ENCODE results near the gene CA9.

Gene CA9

GRCh38 chr9:35669331-35670145 lies 4.2 kb upstream of the CA9 start:
- TF ChIP-seq POLR2AphosphoS5 (IDR thresholded peaks at IDR 0.05; ENCODE audit: low read depth) (no peak), GABPA (IDR thresholded peaks at IDR 0.05; ENCODE audit: low read depth) (no peak), SPI1 (IDR thresholded peaks at IDR 0.05; ENCODE audit: borderline replicate concordance, low read depth) (no peak)
- TF ChIP-seq, protein P1, sequence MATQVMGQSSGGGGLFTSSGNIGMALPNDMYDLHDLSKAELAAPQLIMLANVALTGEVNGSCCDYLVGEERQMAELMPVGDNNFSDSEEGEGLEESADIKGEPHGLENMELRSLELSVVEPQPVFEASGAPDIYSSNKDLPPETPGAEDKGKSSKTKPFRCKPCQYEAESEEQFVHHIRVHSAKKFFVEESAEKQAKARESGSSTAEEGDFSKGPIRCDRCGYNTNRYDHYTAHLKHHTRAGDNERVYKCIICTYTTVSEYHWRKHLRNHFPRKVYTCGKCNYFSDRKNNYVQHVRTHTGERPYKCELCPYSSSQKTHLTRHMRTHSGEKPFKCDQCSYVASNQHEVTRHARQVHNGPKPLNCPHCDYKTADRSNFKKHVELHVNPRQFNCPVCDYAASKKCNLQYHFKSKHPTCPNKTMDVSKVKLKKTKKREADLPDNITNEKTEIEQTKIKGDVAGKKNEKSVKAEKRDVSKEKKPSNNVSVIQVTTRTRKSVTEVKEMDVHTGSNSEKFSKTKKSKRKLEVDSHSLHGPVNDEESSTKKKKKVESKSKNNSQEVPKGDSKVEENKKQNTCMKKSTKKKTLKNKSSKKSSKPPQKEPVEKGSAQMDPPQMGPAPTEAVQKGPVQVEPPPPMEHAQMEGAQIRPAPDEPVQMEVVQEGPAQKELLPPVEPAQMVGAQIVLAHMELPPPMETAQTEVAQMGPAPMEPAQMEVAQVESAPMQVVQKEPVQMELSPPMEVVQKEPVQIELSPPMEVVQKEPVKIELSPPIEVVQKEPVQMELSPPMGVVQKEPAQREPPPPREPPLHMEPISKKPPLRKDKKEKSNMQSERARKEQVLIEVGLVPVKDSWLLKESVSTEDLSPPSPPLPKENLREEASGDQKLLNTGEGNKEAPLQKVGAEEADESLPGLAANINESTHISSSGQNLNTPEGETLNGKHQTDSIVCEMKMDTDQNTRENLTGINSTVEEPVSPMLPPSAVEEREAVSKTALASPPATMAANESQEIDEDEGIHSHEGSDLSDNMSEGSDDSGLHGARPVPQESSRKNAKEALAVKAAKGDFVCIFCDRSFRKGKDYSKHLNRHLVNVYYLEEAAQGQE (IDR thresholded peaks at IDR 0.05; ENCODE audit: insufficient replicate concordance, low read depth) = no peak
- TF ChIP-seq, protein P2, sequence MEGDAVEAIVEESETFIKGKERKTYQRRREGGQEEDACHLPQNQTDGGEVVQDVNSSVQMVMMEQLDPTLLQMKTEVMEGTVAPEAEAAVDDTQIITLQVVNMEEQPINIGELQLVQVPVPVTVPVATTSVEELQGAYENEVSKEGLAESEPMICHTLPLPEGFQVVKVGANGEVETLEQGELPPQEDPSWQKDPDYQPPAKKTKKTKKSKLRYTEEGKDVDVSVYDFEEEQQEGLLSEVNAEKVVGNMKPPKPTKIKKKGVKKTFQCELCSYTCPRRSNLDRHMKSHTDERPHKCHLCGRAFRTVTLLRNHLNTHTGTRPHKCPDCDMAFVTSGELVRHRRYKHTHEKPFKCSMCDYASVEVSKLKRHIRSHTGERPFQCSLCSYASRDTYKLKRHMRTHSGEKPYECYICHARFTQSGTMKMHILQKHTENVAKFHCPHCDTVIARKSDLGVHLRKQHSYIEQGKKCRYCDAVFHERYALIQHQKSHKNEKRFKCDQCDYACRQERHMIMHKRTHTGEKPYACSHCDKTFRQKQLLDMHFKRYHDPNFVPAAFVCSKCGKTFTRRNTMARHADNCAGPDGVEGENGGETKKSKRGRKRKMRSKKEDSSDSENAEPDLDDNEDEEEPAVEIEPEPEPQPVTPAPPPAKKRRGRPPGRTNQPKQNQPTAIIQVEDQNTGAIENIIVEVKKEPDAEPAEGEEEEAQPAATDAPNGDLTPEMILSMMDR (IDR thresholded peaks at IDR 0.05; ENCODE audit: insufficient read depth, low read length) = no peak
- no peak for DNase-seq (ENCODE audit: low read depth in 1 of 2, low spot score in 1 of 2)
- Histone ChIP-seq H3K27ac (replicated peaks) (no peak overlapping the region), H3K4me3 (replicated peaks; ENCODE audit: insufficient read depth, low read length) (no peak overlapping the region), H3K27me3 (ENCODE audit: insufficient read depth, poor library complexity, severe bottlenecking) (peaks cover 5% of the 10 kb centered on the region)

GRCh38 chr9:35674025-35674361 lies 265 bp downstream of the CA9 start:
- no peak for DNase-seq (ENCODE audit: low read depth in 1 of 2, low spot score in 1 of 2)
- no peak for TF ChIP-seq SPI1 (IDR thresholded peaks at IDR 0.05; ENCODE audit: borderline replicate concordance, low read depth)
- H3K27ac ChIP-seq (replicated peaks) = no peak overlapping the region
- peaks cover 18% of the 10 kb centered on the region for H3K27me3 ChIP-seq (ENCODE audit: insufficient read depth, poor library complexity, severe bottlenecking)
- H3K4me3 ChIP-seq (replicated peaks; ENCODE audit: insufficient read depth, low read length) = no peak overlapping the region

GRCh38 chr9:35675204-35675603 lies 1.5 kb downstream of the CA9 start:
- Histone ChIP-seq H3K27ac (replicated peaks) (no peak overlapping the region), H3K27me3 (ENCODE audit: insufficient read depth, poor library complexity, severe bottlenecking) (peaks cover 18% of the 10 kb centered on the region), H3K4me3 (replicated peaks; ENCODE audit: insufficient read depth, low read length) (no peak overlapping the region)
- TF ChIP-seq POLR2AphosphoS5 (IDR thresholded peaks at IDR 0.05; ENCODE audit: low read depth) = no peak
- TF ChIP-seq GABPA (IDR thresholded peaks at IDR 0.05; ENCODE audit: low read depth) = no peak
- TF ChIP-seq, protein P1 (IDR thresholded peaks at IDR 0.05; ENCODE audit: insufficient replicate concordance, low read depth) = no peak
- TF ChIP-seq, protein P2 (IDR thresholded peaks at IDR 0.05; ENCODE audit: insufficient read depth, low read length) = no peak
- no peak for TF ChIP-seq SPI1 (IDR thresholded peaks at IDR 0.05; ENCODE audit: borderline replicate concordance, low read depth)
- no peak for DNase-seq (ENCODE audit: low read depth in 1 of 2, low spot score in 1 of 2)

DNA sequence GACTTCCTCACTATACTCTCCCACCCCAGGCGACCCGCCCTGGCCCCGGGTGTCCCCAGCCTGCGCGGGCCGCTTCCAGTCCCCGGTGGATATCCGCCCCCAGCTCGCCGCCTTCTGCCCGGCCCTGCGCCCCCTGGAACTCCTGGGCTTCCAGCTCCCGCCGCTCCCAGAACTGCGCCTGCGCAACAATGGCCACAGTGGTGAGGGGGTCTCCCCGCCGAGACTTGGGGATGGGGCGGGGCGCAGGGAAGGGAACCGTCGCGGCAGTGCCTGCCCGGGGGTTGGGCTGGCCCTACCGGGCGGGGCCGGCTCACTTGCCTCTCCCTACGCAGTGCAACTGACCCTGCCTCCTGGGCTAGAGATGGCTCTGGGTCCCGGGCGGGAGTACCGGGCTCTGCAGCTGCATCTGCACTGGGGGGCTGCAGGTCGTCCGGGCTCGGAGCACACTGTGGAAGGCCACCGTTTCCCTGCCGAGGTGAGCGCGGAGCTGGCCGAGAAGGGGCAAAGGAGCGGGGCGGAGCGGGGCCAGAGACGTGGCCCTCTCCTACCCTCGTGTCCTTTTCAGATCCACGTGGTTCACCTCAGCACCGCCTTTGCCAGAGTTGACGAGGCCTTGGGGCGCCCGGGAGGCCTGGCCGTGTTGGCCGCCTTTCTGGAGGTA lies 2.1 kb downstream of the CA9 start:
- H3K27me3 ChIP-seq (ENCODE audit: insufficient read depth, poor library complexity, severe bottlenecking) = peaks cover 18% of the 10 kb centered on the region
- TF ChIP-seq GABPA (IDR thresholded peaks at IDR 0.05; ENCODE audit: low read depth) (no peak), POLR2AphosphoS5 (IDR thresholded peaks at IDR 0.05; ENCODE audit: low read depth) (no peak), SPI1 (IDR thresholded peaks at IDR 0.05; ENCODE audit: borderline replicate concordance, low read depth) (no peak)
- TF ChIP-seq, protein P2 (IDR thresholded peaks at IDR 0.05; ENCODE audit: insufficient read depth, low read length) = no peak
- TF ChIP-seq, protein P1 (IDR thresholded peaks at IDR 0.05; ENCODE audit: insufficient replicate concordance, low read depth) = no peak
- no peak for DNase-seq (ENCODE audit: low read depth in 1 of 2, low spot score in 1 of 2)
- H3K27ac ChIP-seq (replicated peaks) = no peak overlapping the region
- H3K4me3 ChIP-seq (replicated peaks; ENCODE audit: insufficient read depth, low read length) = no peak overlapping the region

Measured in HL-60 (cell line).